MM.1S (cell line): Measurements from ENCODE around the gene EFCAB5.

Experiments
- DNase-seq: peaks from one replicate; pipeline ENCODE4 v3.0.0-alpha.2; 2015
- H2AFZ ChIP-seq: fragments of 300-600 bp; sonication (generic); 2 replicates; pipeline ENCODE4 v1.6.0; 2016; ENCODE audit warnings: antibody characterized with exemption, low read length
- H3F3A ChIP-seq: fragments of 300-600 bp; sonication (generic); 2 replicates; pipeline ENCODE4 v1.6.1; 2016; ENCODE audit warnings: mild to moderate bottlenecking, antibody characterized with exemption, low read length, moderate library complexity, mixed read lengths; ENCODE audit not compliant: insufficient read depth
- H3K27ac ChIP-seq: fragments of 300-600 bp; sonication (generic); 2 replicates; pipeline ENCODE4 v1.5.1; 2016; ENCODE audit warnings: mild to moderate bottlenecking, low read length
- H3K27me3 ChIP-seq: fragments of 300-600 bp; sonication (generic); replicated peaks from 2 replicates; pipeline ENCODE4 v1.6.0; 2016; ENCODE audit warnings: low read length; ENCODE audit not compliant: insufficient read depth
- H3K36me3 ChIP-seq: fragments of 300-600 bp; sonication (generic); replicated peaks from 2 replicates; pipeline ENCODE4 v1.6.1; 2016; ENCODE audit warnings: mild to moderate bottlenecking, low read length, mixed read lengths; ENCODE audit not compliant: insufficient read depth
- H3K4me1 ChIP-seq: fragments of 300-600 bp; sonication (generic); 2 replicates; pipeline ENCODE4 v1.6.1; 2016; ENCODE audit warnings: low read length, mixed read lengths
- H3K4me2 ChIP-seq: fragments of 300-600 bp; sonication (generic); 2 replicates; pipeline ENCODE4 v1.6.0; 2016; ENCODE audit warnings: low read depth, low read length
- H3K4me3 ChIP-seq: fragments of 300-600 bp; sonication (generic); 2 replicates; pipeline ENCODE4 v1.5.1; 2016; ENCODE audit warnings: low read length, mixed read lengths
- H3K79me2 ChIP-seq: fragments of 300-600 bp; sonication (generic); 2 replicates; pipeline ENCODE4 v1.6.1; 2016; ENCODE audit warnings: mixed run types, low read length, mixed read lengths
- H3K9ac ChIP-seq: fragments of 300-600 bp; sonication (generic); 2 replicates; pipeline ENCODE4 v1.6.1; 2016; ENCODE audit warnings: low read length, mixed read lengths
- H3K9me2 ChIP-seq: fragments of 300-600 bp; sonication (generic); replicated peaks from 2 replicates; pipeline ENCODE4 v1.6.1; 2016; ENCODE audit warnings: mild to moderate bottlenecking, low read length, mixed read lengths; ENCODE audit not compliant: insufficient read depth
- H3K9me3 ChIP-seq: fragments of 300-600 bp; sonication (generic); replicated peaks from 2 replicates; pipeline ENCODE4 v1.6.1; 2016; ENCODE audit warnings: mild to moderate bottlenecking, low read length, mixed read lengths; ENCODE audit not compliant: insufficient read depth
- H4K20me1 ChIP-seq: fragments of 300-600 bp; sonication (generic); 2 replicates; pipeline ENCODE4 v1.6.1; 2016; ENCODE audit warnings: mild to moderate bottlenecking, low read length, moderate library complexity, mixed read lengths; ENCODE audit not compliant: insufficient read depth
- EZH2 ChIP-seq: fragments of 300-600 bp; sonication (generic); optimal IDR thresholded peaks from 2 replicates; pipeline ENCODE3; 2017; ENCODE audit warnings: low read depth, mild to moderate bottlenecking, antibody characterized with exemption, low read length, mixed read lengths
- EZH2phosphoT487 ChIP-seq: fragments of 300-600 bp; sonication (generic); IDR thresholded peaks from 2 replicates; pipeline ENCODE4 v1.6.1; 2018; ENCODE audit warnings: antibody characterized with exemption, low read length
- TF ChIP-seq, protein P1 (sequence below): fragments of 300-600 bp; sonication (generic); IDR thresholded peaks from 2 replicates; pipeline ENCODE4 v1.5.1; 2016; ENCODE audit warnings: antibody characterized with exemption, low read length, mixed read lengths

EFCAB5 gene

DNA sequence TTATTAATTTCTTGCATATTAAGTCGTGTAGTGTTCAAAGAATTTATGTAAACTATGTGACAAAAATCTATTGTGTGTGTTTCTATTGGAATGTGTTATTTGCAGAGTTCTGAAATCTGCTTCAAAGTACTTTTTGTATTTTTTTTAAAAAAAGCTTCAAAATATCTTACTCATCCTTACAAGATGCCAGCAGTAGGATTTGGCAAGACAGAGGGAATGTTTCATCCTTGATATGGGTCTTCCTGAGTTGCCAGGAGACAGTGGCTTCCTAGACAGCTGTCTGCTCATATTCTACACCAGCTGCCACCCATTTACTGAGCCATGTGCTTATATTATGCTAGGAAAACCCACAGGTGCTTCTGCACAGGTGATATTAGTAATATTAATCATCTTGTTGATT, 36.4 kb downstream of the EFCAB5 start:
- no peaks in the 10 kb centered on the region for H3K9me2 ChIP-seq
- no peak for DNase-seq

DNA sequence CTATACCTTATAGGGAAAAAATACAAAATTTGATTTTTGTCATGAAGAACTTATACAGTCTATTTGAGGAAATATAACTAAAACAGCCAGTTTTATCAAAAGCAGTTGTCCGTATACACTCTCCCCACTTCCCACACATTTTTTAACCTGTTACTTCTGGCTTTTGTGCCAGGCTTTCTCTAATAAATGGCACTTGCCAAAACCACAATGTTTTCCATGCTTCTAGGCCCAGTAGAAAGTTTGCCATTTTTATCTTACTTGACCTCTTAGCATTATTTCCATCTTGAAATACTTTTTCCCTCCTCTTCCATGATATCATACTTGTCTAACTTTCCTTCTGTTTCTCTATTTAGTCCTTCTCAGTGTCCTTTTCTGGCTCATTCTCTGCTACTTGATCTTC, 38.8 kb downstream of the EFCAB5 start:
- no peaks in the 10 kb centered on the region for H3K79me2 ChIP-seq
- H3K9me3 ChIP-seq, result no peaks in the 10 kb centered on the region
- no peaks in the 10 kb centered on the region for H4K20me1 ChIP-seq
- no peak for DNase-seq
- H3K27me3 ChIP-seq, result no peaks in the 10 kb centered on the region
- TF ChIP-seq EZH2phosphoT487 (no peak), EZH2 (no peak)
- TF ChIP-seq, protein P1, sequence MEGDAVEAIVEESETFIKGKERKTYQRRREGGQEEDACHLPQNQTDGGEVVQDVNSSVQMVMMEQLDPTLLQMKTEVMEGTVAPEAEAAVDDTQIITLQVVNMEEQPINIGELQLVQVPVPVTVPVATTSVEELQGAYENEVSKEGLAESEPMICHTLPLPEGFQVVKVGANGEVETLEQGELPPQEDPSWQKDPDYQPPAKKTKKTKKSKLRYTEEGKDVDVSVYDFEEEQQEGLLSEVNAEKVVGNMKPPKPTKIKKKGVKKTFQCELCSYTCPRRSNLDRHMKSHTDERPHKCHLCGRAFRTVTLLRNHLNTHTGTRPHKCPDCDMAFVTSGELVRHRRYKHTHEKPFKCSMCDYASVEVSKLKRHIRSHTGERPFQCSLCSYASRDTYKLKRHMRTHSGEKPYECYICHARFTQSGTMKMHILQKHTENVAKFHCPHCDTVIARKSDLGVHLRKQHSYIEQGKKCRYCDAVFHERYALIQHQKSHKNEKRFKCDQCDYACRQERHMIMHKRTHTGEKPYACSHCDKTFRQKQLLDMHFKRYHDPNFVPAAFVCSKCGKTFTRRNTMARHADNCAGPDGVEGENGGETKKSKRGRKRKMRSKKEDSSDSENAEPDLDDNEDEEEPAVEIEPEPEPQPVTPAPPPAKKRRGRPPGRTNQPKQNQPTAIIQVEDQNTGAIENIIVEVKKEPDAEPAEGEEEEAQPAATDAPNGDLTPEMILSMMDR, result no peak
- H3K4me2 ChIP-seq, result no peak overlapping the region
- no peaks in the 10 kb centered on the region for H3K9me2 ChIP-seq
- no peak overlapping the region for H2AFZ ChIP-seq
- H3K27ac ChIP-seq, result no peak overlapping the region
- H3K4me1 ChIP-seq, result no peaks in the 10 kb centered on the region
- H3F3A ChIP-seq, result no peaks in the 10 kb centered on the region
- no peaks in the 10 kb centered on the region for H3K36me3 ChIP-seq
- H3K4me3 ChIP-seq, result no peak overlapping the region
- H3K9ac ChIP-seq, result no peak overlapping the region

More for the DNA sequence above, 36.4 kb downstream of the EFCAB5 start:
- no peak overlapping the region for H3K4me3 ChIP-seq
- no peak overlapping the region for H3K27ac ChIP-seq
- H3K79me2 ChIP-seq, result no peaks in the 10 kb centered on the region
- no peaks in the 10 kb centered on the region for H3F3A ChIP-seq
- no peaks in the 10 kb centered on the region for H4K20me1 ChIP-seq
- no peaks in the 10 kb centered on the region for H3K36me3 ChIP-seq
- TF ChIP-seq, protein P1, result no peak
- no peak for TF ChIP-seq EZH2phosphoT487
- TF ChIP-seq EZH2, result no peak
- no peak overlapping the region for H2AFZ ChIP-seq
- no peaks in the 10 kb centered on the region for H3K4me1 ChIP-seq
- no peak overlapping the region for H3K9ac ChIP-seq
- H3K4me2 ChIP-seq, result no peak overlapping the region
- no peaks in the 10 kb centered on the region for H3K9me3 ChIP-seq
- no peaks in the 10 kb centered on the region for H3K27me3 ChIP-seq

DNA sequence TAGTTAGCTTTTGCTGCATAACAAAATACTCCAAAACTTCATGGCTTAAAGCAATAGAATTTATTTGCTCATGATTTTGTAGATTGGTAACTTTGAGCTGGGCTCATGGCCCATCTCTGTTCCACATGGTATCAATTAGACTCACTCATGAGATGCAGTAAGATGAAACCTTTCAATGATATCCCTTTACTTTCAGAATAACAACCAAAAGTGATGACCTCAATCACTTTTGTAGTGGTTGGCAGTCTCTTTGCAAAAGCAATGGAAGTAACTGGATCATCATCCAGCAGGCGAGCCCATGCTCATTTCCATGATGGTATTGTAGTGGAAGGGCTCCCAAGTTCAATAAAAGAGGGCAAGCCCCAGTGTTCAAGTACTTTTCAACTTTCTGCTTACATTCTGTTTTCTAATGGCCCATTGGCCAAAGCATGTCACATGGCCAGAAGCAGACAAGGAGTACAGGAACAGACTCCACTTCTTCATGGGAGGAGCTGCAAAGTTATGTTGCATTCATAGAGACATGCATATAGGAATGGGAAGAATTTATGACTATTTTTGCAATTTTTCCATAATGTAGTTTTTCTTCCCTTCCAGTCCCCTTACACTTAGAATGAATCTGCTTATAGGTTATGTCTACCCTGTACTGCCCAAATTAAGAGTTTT, 41.7 kb downstream of the EFCAB5 start:
- Histone ChIP-seq H3K9me3 (no peaks in the 10 kb centered on the region), H2AFZ (no peak overlapping the region), H3K9me2 (no peaks in the 10 kb centered on the region), H3K9ac (no peak overlapping the region), H3K4me1 (no peaks in the 10 kb centered on the region), H4K20me1 (no peaks in the 10 kb centered on the region), H3K27me3 (no peaks in the 10 kb centered on the region), H3K27ac (no peak overlapping the region), H3K4me3 (no peak overlapping the region), H3F3A (no peaks in the 10 kb centered on the region), H3K4me2 (no peak overlapping the region), H3K79me2 (no peaks in the 10 kb centered on the region), H3K36me3 (no peaks in the 10 kb centered on the region)
- DNase-seq, result no peak
- no peak for TF ChIP-seq EZH2phosphoT487
- TF ChIP-seq, protein P1, result no peak
- no peak for TF ChIP-seq EZH2
